KOPT-K1 (cell line): ENCODE measurements around the gene MYLK2.
"Not testable (repeated sequence)": the region's sequence is repeated elsewhere in the genome, so short reads cannot be mapped to it uniquely, and the experiment has no call there.

Experiments
- H3K27ac ChIP-seq: fragments of 200-600 bp; sonication (generic); 2 replicates; pipeline ENCODE4 v1.5.1; 2016; ENCODE audit warnings: antibody characterized with exemption, mild to moderate bottlenecking, low read depth, low read length; ENCODE audit not compliant: poor library complexity, severe bottlenecking
- H3K36me3 ChIP-seq: fragments of 200-600 bp; sonication (generic); 2 replicates; pipeline ENCODE4 v1.5.1; 2017; ENCODE audit warnings: antibody characterized with exemption, mild to moderate bottlenecking, low read length, moderate library complexity; ENCODE audit not compliant: insufficient read depth
- H3K9me3 ChIP-seq: fragments of 200-600 bp; sonication (generic); 2 replicates; pipeline ENCODE4 v1.5.1; 2017; ENCODE audit warnings: antibody characterized with exemption, low read length, mild to moderate bottlenecking; ENCODE audit not compliant: insufficient read depth, poor library complexity, severe bottlenecking

Gene MYLK2

DNA sequence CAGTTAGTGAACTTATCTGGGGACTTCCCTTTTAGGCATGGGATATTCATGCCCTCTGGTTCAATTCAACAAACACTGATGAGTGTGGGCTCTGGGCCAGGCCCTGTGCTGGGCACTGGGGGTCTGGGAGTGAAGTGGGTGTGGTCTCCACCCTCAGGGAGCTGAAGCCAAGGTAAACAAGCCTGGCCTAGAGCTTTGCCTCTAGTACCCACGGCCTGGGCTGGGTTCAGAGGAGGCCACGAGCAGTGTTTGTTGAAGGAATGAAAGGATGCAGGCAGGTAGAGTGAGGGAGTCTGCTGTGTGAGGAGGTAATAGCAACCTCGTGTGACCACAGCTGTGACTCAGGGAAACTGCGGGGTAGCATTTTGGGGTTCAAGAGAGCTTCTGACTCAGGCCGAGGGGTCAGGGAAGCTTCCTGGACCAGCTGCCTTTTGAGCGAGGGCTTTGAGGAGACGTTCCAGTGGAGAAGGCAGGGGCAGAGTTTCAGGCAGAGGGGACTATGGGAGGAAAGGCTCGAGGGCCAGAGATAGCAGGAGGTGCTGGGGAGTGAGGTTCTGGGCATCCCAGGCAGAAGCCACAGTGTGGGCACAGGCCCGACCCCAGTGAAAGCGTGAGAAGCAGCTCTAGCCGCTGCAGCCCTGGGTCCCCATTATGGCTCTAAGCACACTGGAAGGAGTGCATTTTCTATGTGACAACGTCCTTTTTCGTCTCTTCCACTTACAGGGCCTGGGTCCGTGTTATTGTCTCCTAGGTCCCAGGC is 5.6 kb downstream of the MYLK2 start:
- no peaks in the 10 kb centered on the region for H3K36me3 ChIP-seq
- no peaks in the 10 kb centered on the region for H3K9me3 ChIP-seq
- no peak overlapping the region for H3K27ac ChIP-seq

GRCh38 chr20:31826074-31826473 is 6.9 kb downstream of the MYLK2 start:
- Histone ChIP-seq H3K27ac (no peak overlapping the region), H3K9me3 (no peaks in the 10 kb centered on the region), H3K36me3 (no peaks in the 10 kb centered on the region)

DNA sequence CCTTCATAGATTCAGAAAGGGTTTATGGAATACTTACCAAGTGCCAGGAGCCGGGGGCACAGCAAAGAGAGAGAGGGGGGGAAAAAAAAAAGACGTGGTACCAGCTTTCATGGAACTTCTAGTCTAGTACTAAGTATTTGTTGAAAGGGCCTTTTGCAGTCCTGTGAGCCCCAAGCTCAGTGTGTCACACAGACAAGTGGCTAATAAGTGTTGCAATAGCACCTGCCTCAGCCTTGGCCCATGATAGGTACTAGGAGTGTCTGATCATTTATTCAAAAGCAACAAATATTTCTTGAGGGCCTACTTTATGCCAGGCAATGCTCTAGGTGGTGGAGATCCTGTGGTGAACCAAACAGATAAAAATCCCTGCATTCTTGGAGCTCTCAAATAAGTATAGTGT is 7.9 kb downstream of the MYLK2 start:
- Histone ChIP-seq H3K27ac (no peak overlapping the region), H3K36me3 (no peaks in the 10 kb centered on the region), H3K9me3 (no peaks in the 10 kb centered on the region)

- not testable (repeated sequence) for H3K36me3 ChIP-seq, H3K9me3 ChIP-seq, H3K27ac ChIP-seq
Observed at GRCh38 chr20:31828016-31828415, 8.9 kb downstream of the MYLK2 start.

DNA sequence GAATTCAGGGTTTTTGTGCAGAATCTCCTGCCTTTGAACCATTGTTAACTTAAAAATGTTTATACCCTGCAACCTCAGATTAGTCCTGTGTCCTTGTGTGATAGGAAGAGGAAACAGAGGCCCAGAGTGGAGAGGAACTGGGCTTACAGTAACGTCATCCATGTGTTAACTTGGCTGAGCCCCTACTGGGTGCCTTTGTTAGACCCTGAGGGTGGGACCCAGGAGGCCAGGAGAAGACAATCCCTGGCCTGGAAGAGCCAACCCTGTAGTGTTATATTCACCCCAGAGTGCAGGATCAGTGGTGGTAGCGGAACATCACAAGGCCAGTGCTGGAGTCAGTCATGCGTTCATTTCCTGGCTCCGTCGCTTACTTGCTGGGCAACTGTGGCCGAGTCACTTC is 10.6 kb downstream of the MYLK2 start:
- H3K27ac ChIP-seq: no peak overlapping the region
- H3K9me3 ChIP-seq: no peaks in the 10 kb centered on the region
- H3K36me3 ChIP-seq: no peaks in the 10 kb centered on the region

- no peak overlapping the region for H3K27ac ChIP-seq
- H3K9me3 ChIP-seq: no peaks in the 10 kb centered on the region
- no peaks in the 10 kb centered on the region for H3K36me3 ChIP-seq
Observed at GRCh38 chr20:31830406-31830981, 11.3 kb downstream of the MYLK2 start.

GRCh38 chr20:31831211-31831610 is 12.1 kb downstream of the MYLK2 start:
- H3K36me3 ChIP-seq: no peaks in the 10 kb centered on the region
- no peaks in the 10 kb centered on the region for H3K9me3 ChIP-seq
- H3K27ac ChIP-seq: no peak overlapping the region

GRCh38 chr20:31831771-31832306 is 12.7 kb downstream of the MYLK2 start:
- Histone ChIP-seq H3K9me3 (no peaks in the 10 kb centered on the region), H3K36me3 (no peaks in the 10 kb centered on the region), H3K27ac (no peak overlapping the region)

DNA sequence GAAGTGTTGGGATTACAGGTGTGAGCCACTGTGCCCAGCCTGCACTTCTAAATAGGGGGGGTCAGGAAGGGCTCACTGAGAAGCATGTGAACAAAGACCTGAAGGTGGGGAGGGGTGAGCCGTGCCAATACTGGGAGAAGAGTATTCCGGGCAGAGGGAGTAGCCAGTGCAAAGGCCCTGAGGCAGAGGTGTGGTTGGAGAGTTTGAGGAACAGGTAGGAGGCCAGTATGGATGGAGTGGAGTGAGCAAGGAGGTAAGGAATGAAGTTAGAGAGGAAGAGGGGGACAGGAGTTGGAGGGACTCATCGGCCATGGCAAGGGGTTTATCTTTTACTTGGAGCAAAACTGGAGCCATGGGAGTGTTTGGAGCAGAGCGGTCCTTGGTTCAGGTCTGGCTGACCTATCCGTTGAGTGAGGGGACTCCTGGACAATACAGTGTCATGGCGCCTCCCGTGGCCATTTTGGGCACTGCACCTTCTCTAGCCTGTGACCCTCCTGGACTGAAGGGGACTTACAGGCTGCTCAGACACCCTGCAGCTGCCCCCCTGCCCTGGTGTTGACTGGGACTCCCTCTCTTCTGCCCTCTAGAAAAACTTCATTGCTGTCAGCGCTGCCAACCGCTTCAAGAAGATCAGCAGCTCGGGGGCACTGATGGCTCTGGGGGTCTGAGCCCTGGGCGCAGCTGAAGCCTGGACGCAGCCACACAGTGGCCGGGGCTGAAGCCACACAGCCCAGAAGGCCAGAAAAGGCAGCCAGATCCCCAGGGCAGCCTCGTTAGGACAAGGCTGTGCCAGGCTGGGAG is 14.2 kb downstream of the MYLK2 start:
- H3K36me3 ChIP-seq: no peaks in the 10 kb centered on the region
- no peaks in the 10 kb centered on the region for H3K9me3 ChIP-seq
- no peak overlapping the region for H3K27ac ChIP-seq

DNA sequence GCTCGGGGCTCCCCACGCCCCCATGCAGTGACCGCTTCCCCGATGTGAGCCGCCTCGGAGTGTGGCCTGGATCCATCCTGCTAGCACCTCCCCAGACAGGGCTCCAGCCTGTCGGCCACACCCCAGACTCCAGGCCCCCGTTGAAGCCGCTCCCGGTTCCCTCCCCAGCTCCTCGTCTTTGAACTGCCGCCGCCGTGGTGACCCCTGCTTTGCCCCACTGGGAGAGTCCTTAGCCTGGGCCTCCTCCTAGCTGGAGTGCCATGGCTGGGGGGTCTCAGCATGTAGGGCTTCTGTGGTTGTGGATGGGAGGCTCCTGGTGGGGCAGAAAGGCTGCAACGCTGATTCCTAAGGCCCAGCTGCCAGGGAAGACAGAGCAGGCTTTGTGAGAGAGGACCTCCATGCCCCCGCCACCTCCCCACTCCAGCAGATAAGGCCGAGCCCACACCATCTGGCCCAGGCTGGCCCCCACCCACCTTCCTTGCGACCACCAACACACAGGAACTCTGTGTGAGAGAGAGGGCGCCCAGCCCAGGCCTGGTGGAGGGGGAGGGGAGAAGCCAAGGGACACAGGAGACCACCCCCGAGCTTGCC is 14.9 kb downstream of the MYLK2 start:
- Histone ChIP-seq H3K27ac (no peak overlapping the region), H3K36me3 (no peaks in the 10 kb centered on the region)

DNA sequence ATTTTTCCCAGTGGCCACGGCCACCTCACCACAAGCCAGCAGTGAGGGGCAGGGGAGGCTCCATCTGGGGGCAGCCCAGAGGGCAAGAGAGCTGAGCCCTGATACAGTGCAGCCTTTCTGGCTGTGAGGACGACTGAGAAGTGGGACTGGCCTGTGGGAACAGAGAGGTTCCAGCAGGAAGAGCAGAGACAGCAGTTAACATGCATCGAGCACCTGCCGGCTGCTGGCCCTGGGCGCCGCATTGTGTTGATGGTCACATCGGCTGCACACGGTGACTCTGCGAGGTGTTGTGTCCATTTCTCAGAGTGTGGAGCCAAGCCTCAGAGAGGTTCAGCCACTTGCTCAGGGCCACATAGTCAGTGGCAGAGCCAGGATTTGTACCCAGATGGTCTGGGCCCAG is 16.4 kb downstream of the MYLK2 start:
- H3K36me3 ChIP-seq: no peaks in the 10 kb centered on the region
- no peaks in the 10 kb centered on the region for H3K9me3 ChIP-seq
- no peak overlapping the region for H3K27ac ChIP-seq

More for the DNA sequence above, 14.9 kb downstream of the MYLK2 start:
- no peaks in the 10 kb centered on the region for H3K9me3 ChIP-seq

DNA sequence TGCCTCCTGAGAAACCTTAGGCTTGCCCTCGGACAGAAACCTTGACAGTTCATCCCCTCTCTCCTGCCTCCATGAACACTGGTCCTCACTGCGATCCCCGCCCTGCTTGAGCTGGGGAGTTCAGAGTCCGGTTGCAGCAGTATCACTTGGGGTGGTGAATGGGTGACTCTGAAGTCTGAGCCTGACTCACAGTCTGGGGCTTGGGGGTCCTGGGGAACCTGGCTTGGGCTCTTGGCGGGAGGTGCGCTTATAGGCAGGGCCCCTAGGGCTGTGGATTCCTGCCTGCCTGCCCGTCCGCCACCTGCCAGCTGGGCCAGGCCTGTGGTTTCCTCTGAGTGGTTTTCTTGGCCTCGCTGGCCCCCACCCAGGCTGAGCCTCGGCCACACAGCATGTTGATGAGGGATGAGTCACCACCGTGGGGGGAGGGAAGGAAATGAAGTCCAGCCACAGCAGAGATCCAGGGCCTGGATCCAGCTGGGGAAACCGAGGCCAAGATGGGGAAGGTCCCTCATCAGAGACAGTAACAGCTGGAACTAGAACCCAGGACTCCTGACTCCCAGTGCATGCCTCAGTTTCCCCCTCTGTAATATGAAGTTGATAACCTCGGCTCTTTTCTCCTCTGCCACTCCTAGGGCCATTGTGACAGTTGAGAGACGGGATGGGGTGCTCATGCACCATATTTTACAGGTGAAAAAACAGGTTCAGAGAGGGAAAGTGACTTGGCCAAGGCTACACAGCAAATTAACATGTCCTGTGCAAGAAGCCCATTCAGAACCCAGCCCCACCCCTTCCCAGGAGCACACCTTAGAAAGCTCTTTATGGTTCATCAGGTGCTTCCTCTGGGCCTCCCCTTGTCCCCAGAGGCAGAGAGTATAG is 17.1 kb downstream of the MYLK2 start:
- no peak overlapping the region for H3K27ac ChIP-seq

DNA sequence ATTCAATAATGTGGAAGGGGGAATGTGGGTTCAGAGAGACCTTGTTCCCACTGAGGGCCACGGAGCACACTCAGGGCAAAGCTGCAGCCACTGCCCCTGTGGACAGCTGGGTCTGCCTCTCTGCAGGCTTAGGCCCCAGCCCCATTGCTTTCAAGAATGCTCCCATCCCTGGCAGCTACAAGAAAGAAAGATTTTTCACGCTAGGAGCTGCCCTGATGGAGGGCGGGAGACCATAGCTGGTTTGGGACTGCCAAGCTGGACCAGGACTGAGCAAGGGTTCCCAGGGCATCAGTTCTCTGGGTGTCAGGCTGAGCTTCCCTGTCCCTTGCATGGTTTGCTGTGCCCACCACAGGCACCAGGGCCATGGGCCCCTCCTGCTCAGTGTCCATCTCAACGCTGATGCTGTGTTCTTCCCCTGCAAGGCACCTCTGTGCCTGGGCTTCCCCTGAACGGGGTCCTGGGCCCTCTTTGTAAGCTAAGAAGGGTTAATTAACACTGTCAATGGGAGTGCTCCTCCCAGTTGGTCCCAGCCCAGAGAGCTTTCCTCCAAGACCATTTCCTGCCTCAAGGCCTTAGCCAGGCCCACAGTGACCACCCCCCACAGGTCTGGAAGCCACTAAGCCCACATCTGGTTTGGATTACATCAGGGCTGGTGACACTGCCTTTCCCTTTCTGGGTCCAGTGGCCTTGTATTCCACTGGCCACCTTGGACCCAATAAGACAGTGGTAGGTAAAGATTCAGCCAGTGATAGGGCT is 17.9 kb downstream of the MYLK2 start:
- Histone ChIP-seq H3K36me3 (no peaks in the 10 kb centered on the region), H3K9me3 (no peaks in the 10 kb centered on the region), H3K27ac (no peak overlapping the region)

More for the DNA sequence above, 17.1 kb downstream of the MYLK2 start:
- H3K36me3 ChIP-seq: no peaks in the 10 kb centered on the region
- no peaks in the 10 kb centered on the region for H3K9me3 ChIP-seq
